ENCODE results near the gene NTM.

NTM gene

GRCh38 chr11:132351050-132351449 lies 980.6 kb downstream of the NTM start:
- CTCF ChIA-PET, result no interaction called here

GRCh38 chr11:132352497-132352896 lies 982.1 kb downstream of the NTM start:
- ChIA-PET CTCF (no interaction called here), POLR2A (no interaction called here)
- no peak for TF ChIP-seq NFRKB (IDR thresholded peaks at IDR 0.05)
- TF ChIP-seq PKNOX1 (IDR thresholded peaks at IDR 0.05), result no peak
- TF ChIP-seq ZNF384 (IDR thresholded peaks at IDR 0.05), result no peak
- no peak for TF ChIP-seq L3MBTL2 (conservative IDR thresholded peaks at IDR 0.05)
- TF ChIP-seq FOXK2 (IDR thresholded peaks at IDR 0.05), result no peak
- no peak for TF ChIP-seq ELF4 (IDR thresholded peaks at IDR 0.05)
- no peak for TF ChIP-seq ARNT (IDR thresholded peaks at IDR 0.05)
- TF ChIP-seq CTBP1 (IDR thresholded peaks at IDR 0.05; ENCODE audit: borderline replicate concordance), result no peak
- TF ChIP-seq BHLHE40 (IDR thresholded peaks at IDR 0.05; ENCODE audit: borderline replicate concordance), result no peak
- no peak for TF ChIP-seq SP1 (IDR thresholded peaks at IDR 0.05)
- no peak for DNase-seq (ENCODE audit: extremely low spot score)

More at GRCh38 chr11:132351050-132351449, 980.6 kb downstream of the NTM start:
- TF ChIP-seq ZNF384 (IDR thresholded peaks at IDR 0.05) (no peak), SUZ12 (IDR thresholded peaks at IDR 0.05) (no peak), FOXM1 (IDR thresholded peaks at IDR 0.05; ENCODE audit: borderline replicate concordance) (no peak), BHLHE40 (IDR thresholded peaks at IDR 0.05; ENCODE audit: borderline replicate concordance) (no peak), NFRKB (IDR thresholded peaks at IDR 0.05) (no peak), FOXA1 (IDR thresholded peaks at IDR 0.05) (no peak), ELF4 (IDR thresholded peaks at IDR 0.05) (no peak), FOXK2 (IDR thresholded peaks at IDR 0.05) (no peak), ARNT (IDR thresholded peaks at IDR 0.05) (no peak), HDGF (IDR thresholded peaks at IDR 0.05; ENCODE audit: borderline replicate concordance) (no peak)
- POLR2A ChIA-PET, result no interaction called here
- no peak for DNase-seq (ENCODE audit: extremely low spot score)

GRCh38 chr11:132353255-132353654 lies 982.8 kb downstream of the NTM start:
- POLR2A ChIA-PET, result no interaction called here

GRCh38 chr11:132357811-132358572 lies 987.6 kb downstream of the NTM start:
- ChIA-PET CTCF (no interaction called here), POLR2A (no interaction called here)
- TF ChIP-seq BHLHE40 (IDR thresholded peaks at IDR 0.05; ENCODE audit: borderline replicate concordance) (no peak), CTBP1 (IDR thresholded peaks at IDR 0.05; ENCODE audit: borderline replicate concordance) (no peak), FOXK2 (IDR thresholded peaks at IDR 0.05) (no peak), L3MBTL2 (conservative IDR thresholded peaks at IDR 0.05) (no peak)
- DNase-seq (ENCODE audit: extremely low spot score), result no peak

More at GRCh38 chr11:132353255-132353654, 982.8 kb downstream of the NTM start:
- CTCF ChIA-PET, result no interaction called here
- DNase-seq (ENCODE audit: extremely low spot score), result no peak
- TF ChIP-seq BHLHE40 (IDR thresholded peaks at IDR 0.05; ENCODE audit: borderline replicate concordance) (no peak), FOXA1 (IDR thresholded peaks at IDR 0.05) (no peak), SP1 (IDR thresholded peaks at IDR 0.05) (no peak), ARNT (IDR thresholded peaks at IDR 0.05) (no peak), TARDBP (IDR thresholded peaks at IDR 0.05) (no peak), ELF4 (IDR thresholded peaks at IDR 0.05) (no peak), NFRKB (IDR thresholded peaks at IDR 0.05) (no peak), FOXK2 (IDR thresholded peaks at IDR 0.05) (no peak), LEF1 (IDR thresholded peaks at IDR 0.05; ENCODE audit: borderline replicate concordance) (no peak), SUZ12 (IDR thresholded peaks at IDR 0.05) (no peak), FOXM1 (IDR thresholded peaks at IDR 0.05; ENCODE audit: borderline replicate concordance) (no peak), HDGF (IDR thresholded peaks at IDR 0.05; ENCODE audit: borderline replicate concordance) (no peak), ZNF384 (IDR thresholded peaks at IDR 0.05) (no peak), CTBP1 (IDR thresholded peaks at IDR 0.05; ENCODE audit: borderline replicate concordance) (no peak), L3MBTL2 (conservative IDR thresholded peaks at IDR 0.05) (no peak), PKNOX1 (IDR thresholded peaks at IDR 0.05) (no peak)

GRCh38 chr11:132358573-132358953 lies 988.1 kb downstream of the NTM start:
- DNase-seq (ENCODE audit: extremely low spot score), result no peak
- TF ChIP-seq ARNT (IDR thresholded peaks at IDR 0.05), result no peak
- no peak for TF ChIP-seq HDGF (IDR thresholded peaks at IDR 0.05; ENCODE audit: borderline replicate concordance)
- no peak for TF ChIP-seq PKNOX1 (IDR thresholded peaks at IDR 0.05)
- no peak for TF ChIP-seq LEF1 (IDR thresholded peaks at IDR 0.05; ENCODE audit: borderline replicate concordance)
- no peak for TF ChIP-seq SUZ12 (IDR thresholded peaks at IDR 0.05)
- no peak for TF ChIP-seq SP1 (IDR thresholded peaks at IDR 0.05)
- no peak for TF ChIP-seq FOXK2 (IDR thresholded peaks at IDR 0.05)
- no peak for TF ChIP-seq CTBP1 (IDR thresholded peaks at IDR 0.05; ENCODE audit: borderline replicate concordance)
- no peak for TF ChIP-seq FOXA1 (IDR thresholded peaks at IDR 0.05)
- TF ChIP-seq ZNF384 (IDR thresholded peaks at IDR 0.05), result no peak
- TF ChIP-seq ELF4 (IDR thresholded peaks at IDR 0.05), result no peak
- TF ChIP-seq BHLHE40 (IDR thresholded peaks at IDR 0.05; ENCODE audit: borderline replicate concordance), result no peak
- POLR2A ChIA-PET, result no interaction called here
- CTCF ChIA-PET, result no interaction called here

- no peak for DNase-seq (ENCODE audit: extremely low spot score)
- TF ChIP-seq FOXA1 (IDR thresholded peaks at IDR 0.05), result no peak
- no peak for TF ChIP-seq CTBP1 (IDR thresholded peaks at IDR 0.05; ENCODE audit: borderline replicate concordance)
- no peak for TF ChIP-seq L3MBTL2 (conservative IDR thresholded peaks at IDR 0.05)
- TF ChIP-seq BHLHE40 (IDR thresholded peaks at IDR 0.05; ENCODE audit: borderline replicate concordance), result no peak
- TF ChIP-seq PKNOX1 (IDR thresholded peaks at IDR 0.05), result no peak
- no peak for TF ChIP-seq ARNT (IDR thresholded peaks at IDR 0.05)
- TF ChIP-seq LEF1 (IDR thresholded peaks at IDR 0.05; ENCODE audit: borderline replicate concordance), result no peak
- no peak for TF ChIP-seq NFRKB (IDR thresholded peaks at IDR 0.05)
- no peak for TF ChIP-seq SP1 (IDR thresholded peaks at IDR 0.05)
- no peak for TF ChIP-seq TARDBP (IDR thresholded peaks at IDR 0.05)
- TF ChIP-seq ELF4 (IDR thresholded peaks at IDR 0.05), result no peak
- no peak for TF ChIP-seq ZNF384 (IDR thresholded peaks at IDR 0.05)
- TF ChIP-seq SUZ12 (IDR thresholded peaks at IDR 0.05), result no peak
- TF ChIP-seq FOXK2 (IDR thresholded peaks at IDR 0.05), result no peak
- TF ChIP-seq HDGF (IDR thresholded peaks at IDR 0.05; ENCODE audit: borderline replicate concordance), result no peak
- no peak for TF ChIP-seq FOXM1 (IDR thresholded peaks at IDR 0.05; ENCODE audit: borderline replicate concordance)
- ChIA-PET CTCF (no interaction called here), POLR2A (no interaction called here)
Measured at GRCh38 chr11:132361011-132361550, 990.7 kb downstream of the NTM start.
